GM21619 (cell line): Measurements from ENCODE around the gene MEP1A.
"Not testable (repeated sequence)": the region's sequence is repeated elsewhere in the genome, so short reads cannot be mapped to it uniquely, and the experiment has no call there.

Experiments used
- ATAC-seq: cut with Tn5 transposase; IDR thresholded peaks from one replicate; pipeline ENCODE4 v1.9.1; 2021; ENCODE audit not compliant: unreplicated experiment

Gene MEP1A, protein sequence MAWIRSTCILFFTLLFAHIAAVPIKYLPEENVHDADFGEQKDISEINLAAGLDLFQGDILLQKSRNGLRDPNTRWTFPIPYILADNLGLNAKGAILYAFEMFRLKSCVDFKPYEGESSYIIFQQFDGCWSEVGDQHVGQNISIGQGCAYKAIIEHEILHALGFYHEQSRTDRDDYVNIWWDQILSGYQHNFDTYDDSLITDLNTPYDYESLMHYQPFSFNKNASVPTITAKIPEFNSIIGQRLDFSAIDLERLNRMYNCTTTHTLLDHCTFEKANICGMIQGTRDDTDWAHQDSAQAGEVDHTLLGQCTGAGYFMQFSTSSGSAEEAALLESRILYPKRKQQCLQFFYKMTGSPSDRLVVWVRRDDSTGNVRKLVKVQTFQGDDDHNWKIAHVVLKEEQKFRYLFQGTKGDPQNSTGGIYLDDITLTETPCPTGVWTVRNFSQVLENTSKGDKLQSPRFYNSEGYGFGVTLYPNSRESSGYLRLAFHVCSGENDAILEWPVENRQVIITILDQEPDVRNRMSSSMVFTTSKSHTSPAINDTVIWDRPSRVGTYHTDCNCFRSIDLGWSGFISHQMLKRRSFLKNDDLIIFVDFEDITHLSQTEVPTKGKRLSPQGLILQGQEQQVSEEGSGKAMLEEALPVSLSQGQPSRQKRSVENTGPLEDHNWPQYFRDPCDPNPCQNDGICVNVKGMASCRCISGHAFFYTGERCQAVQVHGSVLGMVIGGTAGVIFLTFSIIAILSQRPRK

DNA sequence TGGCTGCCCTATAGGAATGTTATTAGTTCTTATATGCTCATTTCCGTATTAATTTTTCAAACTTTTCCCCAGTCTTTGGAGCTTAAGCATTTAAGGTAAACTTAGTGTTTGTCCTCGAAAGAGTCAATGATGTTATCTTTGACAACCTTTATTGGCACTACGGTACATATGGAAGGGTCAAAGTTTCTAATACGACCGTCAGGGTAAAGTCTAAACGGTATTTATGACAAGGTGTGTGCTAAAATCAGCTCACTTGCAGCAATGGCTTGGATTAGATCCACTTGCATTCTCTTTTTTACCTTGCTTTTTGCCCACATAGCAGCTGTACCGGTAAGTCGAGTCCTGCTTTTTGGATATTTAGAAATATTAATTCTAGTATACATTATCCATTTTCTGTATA is at the start of gene MEP1A:
Gene MEP1A (plus strand): TSS at position 252 of the 400 bp plus-strand sequence. CDS start 10 bp downstream, at position 262.
- no peak for ATAC-seq

DNA sequence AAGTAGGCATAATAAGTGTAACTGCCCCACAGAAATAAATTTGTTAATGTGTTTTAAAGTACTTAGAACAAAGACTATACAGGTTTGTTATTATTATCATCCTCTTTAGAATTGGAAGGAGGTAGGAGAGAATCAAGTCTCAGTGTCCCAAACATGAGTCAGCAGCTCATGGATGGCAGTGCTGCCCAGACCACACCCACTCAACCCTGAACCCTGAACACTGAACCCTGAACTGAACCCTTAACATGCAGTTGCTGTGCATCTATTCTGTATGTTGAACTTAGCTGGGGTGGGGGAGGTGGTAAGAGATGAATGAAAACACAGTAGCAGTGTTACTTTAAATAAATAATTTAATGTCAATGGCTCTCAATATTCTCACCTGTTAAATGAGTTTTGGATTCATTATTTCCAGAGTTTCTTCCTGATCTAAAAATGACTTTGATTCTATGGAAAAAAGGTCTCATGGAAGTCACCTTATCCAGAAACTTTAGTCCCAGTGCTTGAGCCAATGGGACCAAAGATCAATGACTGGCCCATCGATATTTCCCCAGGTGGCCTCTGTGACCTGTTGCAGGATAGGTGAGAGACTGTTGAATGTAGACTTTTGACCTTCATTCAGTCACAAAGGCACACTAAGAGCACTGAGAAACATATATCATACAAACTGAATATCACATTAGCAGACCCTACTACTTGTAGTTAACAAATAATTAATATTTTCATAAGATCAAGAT is 49.6 kb upstream of the MEP1A start:
- no peak for ATAC-seq

DNA sequence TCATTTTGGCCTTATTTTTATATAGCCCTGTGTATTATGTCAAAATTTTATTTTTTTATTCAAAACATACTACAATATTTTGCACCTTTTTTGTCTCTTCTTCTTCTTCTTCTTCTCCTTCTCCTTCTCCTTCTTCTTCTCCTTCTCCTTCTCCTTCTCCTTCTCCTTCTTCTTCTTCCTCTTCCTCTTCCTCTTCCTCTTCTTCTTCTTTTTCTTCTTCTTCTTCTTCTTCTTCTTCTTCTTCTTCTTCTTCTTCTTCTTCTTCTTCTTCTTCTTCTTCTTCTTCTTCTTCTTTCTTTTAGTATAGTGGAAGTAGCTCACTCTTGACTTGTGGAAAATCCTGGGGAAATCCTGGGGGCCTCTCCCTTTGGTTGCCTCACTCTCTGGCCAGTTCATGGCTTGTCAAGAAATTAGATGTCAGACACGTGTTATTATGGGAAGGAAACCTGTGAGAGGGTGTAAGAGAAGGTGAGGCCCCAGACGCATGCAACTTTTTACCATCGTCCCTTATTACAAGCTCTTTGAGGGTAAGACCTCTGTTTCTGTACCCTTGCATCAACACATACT is 48.9 kb upstream of the MEP1A start:
- ATAC-seq = not testable (repeated sequence)

DNA sequence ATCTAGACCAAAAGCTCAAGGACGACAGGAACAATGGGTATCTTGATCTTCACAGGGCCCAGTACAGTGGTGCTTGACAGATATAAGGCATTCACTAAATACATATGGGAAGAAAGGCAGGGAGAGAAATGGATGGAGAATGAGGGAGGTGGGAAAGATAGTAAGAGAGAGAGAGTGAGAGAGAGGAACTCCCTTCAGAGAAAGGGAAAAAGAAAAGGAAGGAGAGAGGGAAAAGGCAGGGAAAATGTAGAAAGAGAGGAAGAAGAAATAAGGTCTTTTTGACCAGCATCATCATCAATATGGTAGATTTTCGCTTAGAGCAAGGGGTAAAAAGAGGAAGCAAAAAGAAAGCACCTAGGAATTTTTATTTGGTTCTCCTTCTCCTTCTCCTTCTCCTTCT is 47.2 kb upstream of the MEP1A start:
- ATAC-seq = no peak

DNA sequence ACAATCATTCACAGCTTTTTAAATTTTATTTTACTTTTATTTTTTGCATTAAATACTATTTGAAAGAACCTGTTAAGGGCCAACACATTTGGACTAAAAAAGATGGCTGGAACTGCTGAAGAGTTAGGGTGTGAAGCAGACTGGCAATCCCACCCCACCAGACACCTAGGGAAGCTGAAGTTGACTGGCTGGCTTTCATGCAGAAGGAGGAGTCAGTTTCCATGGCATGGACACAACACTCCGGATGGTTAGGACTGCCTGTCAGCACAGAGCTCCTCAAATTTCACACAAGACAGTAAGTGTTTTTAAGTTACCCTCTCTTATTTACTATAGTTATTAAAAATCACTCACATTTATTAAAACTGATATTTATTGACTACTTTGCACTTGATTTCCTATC is 46.5 kb upstream of the MEP1A start, which contains the start of gene ANKRD66:
Gene ANKRD66 (plus strand): TSS at position 238 of the 400 bp plus-strand sequence. CDS start 5,016 bp downstream, outside the sequence.
- ATAC-seq = no peak

DNA sequence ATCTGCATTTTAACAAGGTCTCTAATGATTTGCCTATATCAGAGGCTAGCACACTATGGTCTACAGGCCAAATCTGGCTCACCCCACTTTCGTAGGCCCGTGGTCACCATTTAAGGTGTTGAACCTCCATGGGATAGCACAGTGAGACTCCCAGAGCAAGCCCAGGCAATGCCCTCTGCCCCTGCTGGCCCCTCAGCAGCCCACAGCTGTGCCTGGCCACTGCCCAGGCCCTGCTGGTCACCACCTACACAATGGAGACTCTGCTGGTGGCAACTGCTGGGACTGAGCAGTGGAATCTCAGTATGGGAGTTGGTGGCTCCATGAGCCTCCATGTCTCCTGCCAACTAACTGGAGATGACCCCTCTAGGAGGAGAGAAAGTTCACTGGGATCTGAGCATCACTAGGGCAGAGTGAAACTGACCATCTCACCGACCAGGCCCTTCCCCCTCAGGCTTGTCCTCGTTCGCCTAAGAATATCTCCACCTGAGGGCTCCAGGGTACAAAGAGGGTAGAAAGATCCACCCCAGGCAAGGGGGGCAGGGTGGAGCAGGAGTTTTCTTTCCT is 44.2 kb upstream of the MEP1A start:
- no peak for ATAC-seq

DNA sequence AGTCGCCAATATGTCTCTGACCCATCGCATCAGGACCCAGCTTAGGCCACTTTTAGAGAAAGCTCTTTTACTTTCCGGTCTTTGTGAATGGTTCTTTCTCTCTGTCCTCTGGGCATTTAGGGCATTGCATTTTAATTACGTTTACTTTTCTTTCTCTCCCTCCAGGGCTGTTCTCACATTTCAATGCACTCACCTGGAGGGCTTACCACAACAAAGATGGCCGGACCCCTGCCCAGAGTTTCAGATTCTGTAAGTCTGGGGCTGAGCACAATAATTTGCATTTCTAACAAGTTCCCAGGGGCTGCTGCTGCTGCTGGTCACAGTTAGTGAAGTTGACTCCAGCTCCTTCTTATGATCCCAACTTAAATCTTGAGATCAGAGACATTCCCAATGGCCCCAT is 43.5 kb upstream of the MEP1A start:
- ATAC-seq = no peak

DNA sequence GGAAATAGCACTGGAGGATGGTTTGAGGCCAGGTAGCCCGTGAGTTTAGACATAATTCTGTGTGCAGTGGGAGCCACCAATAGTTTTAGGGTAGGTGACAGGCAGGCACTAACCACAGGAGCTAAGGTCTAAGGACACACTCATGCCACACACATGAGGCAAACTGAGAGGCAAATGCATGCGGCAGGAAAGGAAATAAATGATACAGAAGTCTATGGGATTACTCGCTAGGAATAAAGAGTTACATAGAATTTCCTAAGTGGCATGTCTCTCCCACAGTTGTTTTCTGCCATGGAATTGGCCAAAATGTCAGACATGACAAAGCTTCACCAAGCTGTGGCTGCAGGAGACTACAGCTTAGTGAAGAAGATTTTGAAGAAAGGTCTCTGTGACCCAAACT is 41.5 kb upstream of the MEP1A start:
- ATAC-seq = no peak

DNA sequence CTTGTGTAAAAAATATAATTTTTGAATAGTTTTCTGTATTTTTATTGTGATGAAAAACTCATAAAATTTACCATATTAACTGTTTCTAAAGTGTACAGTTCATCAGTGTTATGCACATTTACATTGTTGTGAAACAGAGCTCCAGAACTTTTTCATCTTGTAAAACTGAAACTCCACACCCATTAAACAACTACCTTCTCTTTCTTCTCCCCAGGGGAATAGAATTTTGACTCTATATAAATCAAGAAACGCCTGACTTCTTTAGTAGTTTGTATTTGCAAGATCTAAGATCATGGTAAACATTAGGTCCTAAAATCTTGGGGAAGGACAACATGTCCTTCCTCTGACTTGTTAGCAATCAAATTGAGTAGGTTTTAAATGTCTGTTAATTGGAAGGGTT is 37.3 kb upstream of the MEP1A start:
- ATAC-seq = no peak

DNA sequence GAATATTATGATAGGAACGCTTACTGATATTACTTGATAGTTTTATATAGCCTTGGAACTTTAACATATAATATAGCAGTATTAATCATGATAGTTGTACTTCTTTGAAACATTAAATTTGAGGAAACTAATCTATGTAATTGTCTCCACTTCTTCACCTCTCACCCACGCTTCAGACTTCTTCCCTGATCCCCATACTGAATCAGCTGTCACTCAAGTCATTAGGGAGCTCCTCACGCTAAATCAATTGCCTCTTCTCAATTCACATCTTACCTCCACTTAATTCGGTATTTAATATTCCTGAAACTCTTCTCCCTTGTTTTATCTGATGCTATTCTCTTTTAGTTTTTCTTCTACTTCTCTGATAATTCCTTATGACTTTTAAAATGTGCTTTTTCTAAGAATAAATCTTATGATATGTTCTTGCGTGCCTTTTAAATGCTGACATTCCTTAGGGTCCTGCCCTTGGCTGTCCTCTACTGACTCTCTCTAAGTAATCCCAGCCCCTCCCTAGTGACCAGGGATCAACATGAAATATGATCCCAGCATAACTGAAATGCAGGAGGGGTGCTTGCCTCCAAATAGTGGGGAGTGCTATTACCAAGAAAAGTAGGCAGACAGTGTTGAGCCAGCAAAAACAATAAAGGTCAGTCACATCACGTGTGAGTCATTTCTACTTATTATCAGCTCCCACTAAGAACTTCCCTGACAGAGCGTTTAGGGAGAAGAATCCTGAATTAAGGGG is 36.5 kb upstream of the MEP1A start:
- no peak for ATAC-seq

DNA sequence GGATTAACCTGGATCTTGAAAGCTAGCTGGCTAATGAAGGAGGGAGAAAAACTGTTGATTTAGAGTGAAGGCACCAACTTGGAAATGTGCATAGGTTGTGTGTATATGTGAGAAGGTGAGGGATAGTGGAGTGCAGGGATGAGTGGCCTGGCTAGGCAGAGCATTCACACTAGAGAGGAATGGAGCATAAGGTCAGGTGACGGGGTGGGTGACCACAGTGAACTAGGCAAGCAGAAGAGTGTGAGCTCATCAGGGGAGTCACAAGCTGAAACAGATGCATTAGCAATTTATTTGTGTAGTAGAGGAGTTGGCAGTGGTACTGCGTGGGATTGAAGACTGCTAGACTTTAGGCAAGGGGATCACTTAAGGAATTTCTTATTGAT is 36.0 kb upstream of the MEP1A start:
- ATAC-seq = no peak

DNA sequence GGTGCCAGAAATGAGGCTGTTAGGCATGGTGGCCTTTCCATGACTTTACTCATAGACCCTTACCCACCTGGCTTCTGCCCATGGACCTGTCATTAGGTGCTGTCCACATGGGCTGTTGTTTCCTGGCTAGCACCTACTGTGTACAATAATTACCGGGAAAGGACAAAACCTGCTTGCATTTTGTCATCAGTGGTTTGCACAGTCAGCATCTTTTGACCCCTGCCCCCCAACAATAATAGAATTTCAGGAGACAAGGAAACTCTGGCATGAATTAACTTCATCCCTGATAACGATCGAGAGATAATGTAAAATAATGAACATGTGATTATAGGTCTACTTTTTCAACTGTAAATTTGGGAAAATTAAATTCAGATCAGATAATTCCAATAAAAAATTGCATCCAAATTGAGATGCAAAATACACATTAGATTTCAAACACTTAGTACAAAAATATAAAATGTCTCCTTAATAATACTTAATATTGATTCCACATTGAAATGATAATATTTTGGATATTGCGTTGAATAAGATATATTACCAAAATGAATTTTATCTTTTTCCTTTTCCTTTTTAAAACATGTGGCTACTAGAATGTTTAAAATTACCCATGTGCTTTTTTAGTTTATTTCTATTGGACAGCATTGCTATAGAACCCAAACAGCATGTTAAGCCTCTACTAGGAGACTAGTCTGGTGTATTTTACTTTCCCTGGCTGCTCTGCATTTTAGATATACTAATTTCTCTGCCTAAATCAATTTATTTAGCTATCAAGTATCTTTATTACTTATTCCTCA is 34.0 kb upstream of the MEP1A start:
- no peak for ATAC-seq

DNA sequence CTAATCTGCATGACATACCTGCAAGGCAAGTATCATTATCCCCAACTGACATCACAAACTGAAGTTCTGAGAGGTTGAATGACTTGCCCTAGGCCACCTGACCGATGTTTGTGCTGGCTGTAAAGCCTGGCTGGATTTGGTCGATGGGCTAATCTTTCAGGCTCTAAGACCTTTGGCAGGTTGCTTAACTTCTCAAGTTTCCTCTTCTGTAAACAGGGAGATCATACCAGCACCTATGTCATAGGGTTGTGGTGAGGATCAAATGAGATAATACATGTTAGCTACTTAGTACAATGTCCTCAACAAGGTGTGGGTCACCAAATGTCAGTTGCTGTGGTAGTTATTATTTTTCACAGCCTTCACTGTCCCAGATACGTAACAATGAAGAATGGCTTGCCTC is 32.3 kb upstream of the MEP1A start:
- no peak for ATAC-seq

DNA sequence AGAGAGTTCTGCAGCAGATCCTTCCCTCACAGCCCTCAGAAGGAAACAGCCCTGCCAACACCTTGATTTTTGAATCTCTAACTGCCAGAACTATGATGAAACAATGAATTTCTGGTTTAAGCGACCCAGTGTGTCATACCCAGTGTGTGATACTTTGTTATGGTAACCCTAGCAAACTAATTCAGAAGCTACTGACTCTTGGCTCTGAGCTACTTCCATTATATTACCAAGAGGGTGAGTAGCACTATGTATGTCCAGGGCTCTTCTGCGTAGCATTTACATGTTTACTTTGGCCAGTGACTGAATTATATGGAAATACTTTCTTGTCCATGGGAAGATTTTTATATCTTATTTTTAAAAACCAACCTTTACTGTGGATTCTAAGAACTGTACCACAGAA is 29.7 kb upstream of the MEP1A start:
- no peak for ATAC-seq

DNA sequence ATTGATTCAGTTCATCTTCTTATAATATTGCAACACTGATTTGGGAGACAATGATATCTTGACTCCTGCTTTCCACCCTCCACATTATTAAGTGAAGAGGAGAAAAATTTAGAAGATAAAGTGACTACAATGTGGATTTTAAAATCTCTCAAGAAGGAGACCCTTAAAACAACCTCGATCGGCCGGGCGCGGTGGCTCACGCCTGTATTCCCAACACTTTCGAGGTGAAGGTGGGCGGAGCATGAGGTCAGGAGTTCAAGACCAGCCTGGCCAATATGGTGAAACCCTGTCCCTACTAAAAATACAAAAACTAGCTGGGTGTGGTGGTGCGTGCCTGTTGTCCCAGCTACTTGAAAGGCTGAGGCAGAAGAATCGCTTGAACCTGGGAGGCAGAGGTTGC is 28.9 kb upstream of the MEP1A start:
- not testable (repeated sequence) for ATAC-seq

DNA sequence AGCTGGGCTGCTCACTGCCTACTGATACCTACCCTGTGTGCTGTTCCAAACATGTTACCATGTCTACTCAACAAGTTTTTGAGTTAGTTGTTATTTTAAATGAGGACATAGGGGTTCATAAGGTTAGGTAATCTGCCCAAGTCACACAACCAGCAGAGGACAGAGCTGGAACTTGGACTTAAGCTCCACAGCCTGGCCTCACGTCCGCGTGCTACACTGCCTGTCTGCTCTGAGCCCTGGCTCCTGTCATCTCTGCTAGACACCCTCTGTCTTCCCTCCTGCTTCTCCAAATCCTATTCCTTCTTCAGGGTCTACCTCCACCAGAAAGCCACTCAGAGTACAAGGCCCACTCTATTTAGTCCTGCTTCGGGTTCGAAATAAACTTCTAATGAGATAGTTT is 28.2 kb upstream of the MEP1A start:
- no peak for ATAC-seq

DNA sequence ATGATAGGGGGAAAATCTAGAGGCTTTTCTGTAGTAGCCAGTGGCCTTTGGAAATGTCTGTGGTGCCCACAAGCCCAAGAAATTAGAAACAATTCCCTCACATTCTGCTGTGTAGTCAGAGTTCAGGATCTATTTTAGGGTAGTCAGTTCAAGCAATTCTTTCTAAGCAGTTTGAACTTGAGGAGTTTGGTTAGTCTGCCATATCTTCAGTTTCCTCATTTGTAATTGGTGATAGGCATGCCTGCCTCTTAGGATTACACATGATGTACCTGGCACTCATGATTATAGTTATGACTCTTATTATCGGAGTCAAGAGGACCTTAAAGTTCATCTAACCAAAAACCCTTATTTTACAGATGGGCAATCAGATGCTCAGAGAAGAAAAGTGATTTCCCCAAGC is 21.2 kb upstream of the MEP1A start:
- no peak for ATAC-seq

DNA sequence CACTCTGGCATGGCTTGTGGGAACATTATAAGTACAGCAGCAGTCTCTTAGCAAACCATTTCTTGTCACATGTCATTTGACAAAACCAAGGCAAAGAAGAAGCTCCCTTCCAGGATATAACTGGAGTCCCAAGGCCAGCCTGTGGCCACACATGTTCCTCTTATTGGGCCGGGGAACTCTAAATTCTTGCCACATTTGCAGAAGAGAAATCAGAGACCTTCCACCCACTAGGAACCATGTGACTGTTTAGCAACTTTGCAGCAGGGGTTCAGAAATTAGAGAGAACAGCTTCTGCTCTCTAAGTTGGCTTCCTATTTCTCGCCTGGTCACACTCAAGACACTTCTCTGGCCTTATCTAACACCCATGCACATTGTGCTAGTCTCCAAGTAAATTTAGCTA is 20.4 kb upstream of the MEP1A start:
- ATAC-seq = no peak

DNA sequence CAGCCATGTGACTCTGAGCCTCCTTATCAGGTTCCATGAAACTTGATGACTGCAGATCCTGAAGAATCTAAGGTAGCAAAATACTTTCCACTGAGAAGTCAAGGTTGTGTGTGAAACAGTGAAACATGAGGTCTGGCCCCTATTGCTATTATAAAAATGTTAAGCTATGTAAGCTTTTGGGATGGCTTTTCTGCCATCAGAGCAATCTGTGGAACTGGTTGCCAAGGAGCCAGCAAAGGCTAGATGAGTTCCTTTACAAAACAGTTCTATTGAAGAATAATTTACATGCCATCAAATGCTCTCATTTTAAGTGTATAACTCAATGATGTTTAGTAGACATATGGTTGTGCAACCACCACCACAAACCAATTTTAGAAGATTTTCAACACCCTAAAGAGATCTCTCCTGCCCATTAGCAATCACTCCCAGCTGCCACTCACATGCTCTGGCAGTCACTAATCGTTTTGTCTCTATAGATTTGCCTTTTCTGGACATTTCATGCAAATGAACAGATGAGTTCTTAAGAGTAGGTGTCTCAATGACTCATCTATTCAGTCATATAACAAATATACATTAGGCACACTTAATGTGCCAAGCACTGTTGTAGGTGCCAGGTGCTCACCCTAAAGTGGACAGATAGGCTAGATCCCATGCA is 19.9 kb upstream of the MEP1A start:
- ATAC-seq = no peak
